Measurements from ENCODE around the gene TUBA4A. TPM values are rescaled to one million over a fixed set of nuclear protein-coding genes. Genes with fewer than 3 reads are reported as not detected.

TUBA4A gene
- total and polyA plus RNA-seq, 9 of the 15 experiments (the other 6 are each of a cell fraction or from before 2014, with no cell fraction given): 25.1 to 174 (median 42.4) TPM

DNA sequence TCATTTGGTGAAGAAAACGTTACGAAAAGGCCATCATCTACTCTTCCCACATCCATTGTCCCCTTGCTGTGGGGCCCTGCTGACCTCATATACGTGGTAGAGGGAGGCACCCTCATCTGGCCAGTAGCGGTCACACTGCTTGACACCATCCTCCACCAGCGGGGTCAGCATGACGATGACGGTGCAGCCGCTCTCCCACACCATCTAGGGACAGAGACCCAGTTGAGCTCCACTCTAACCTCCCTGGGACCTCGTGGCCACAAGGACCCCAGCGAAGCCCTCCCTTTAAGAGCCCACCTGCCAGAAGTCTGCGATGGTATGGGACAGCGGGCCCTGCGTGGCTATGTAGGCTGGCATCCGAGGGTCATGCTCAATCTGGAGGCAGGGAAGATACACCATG lies 42.4 kb upstream of the TUBA4A start (continued):
- TF ChIP-seq PPARD (CRISPR knock-in tag; IDR thresholded peaks at IDR 0.05) (no peak), ATF7 (IDR thresholded peaks at IDR 0.05) (peak; percentile 23; the same call in 1 of the 2 replicates), NFIC (IDR thresholded peaks at IDR 0.05) (no peak), BDP1 (IDR thresholded peaks at IDR 0.05; ENCODE audit: insufficient read depth, insufficient read length) (no peak)

DNA sequence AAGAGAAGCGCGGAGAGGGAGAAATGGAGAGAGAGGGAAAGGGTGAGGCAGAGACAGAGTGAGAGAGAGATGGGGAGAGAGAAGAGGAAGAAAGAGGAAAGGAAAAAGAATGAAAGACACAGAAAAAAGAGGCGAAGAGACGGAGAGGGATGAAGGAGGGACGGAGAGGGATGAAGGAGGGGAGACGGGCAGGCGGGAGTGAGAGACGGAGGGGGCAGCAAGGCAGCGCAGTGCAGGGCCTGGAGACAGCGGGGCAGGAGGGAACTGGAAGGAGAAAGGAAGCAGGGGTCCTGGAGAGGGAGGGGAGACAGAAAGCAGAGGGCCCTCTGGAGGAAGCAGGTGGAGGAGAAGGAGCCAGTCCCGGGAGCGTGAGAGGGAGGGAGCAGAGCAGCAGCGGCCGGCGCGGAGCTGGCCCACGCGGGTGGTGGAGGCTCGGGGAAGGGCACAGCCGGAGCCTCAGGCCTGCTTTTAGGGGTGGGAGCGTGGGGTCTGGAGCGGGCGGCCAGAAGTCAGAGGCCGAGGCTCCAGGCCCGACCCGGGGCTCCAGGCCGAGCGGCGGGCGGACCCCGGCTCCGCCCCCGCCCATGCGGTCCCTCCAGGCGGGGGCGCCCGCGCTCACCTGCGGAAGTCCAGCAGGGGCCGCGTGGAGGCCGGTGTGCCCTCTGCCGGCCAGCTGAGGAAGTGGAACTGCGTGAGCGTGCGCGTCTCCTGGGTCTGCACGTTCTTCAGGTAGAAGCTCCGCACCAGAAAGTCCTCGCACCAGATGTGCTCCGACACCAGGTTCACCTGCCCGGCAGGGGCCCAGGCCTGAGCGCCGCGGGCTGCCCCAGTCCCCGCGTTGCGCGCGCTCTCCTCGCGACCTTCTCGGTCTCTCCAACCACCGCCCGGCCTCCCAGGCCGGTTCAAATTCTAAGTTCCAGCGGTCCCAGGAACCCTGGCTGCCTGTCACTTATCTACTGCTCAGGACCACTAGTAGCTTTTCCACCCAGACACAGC lies 40.9 kb upstream of the TUBA4A start:
- Histone ChIP-seq H3K9me1 (ENCODE audit: control insufficient read depth, insufficient read depth, low read length) (no peaks in the 10 kb centered on the region), H3K4me1 (replicated peaks in 1 of 2; ENCODE audit: control insufficient read depth in 2 of 2, insufficient read depth in 2 of 2, low read length in 2 of 2) (peaks cover 22 to 57% of the 10 kb centered on the region in 2 experiments; a peak in 4 of 5 replicates), H3K27me3 (ENCODE audit: control insufficient read depth in 2 of 2, insufficient read depth in 2 of 2, low read length in 2 of 2) (peaks cover 0 to 4% of the 10 kb centered on the region in 2 experiments; a peak in 2 of 5 replicates), H3K27ac (ENCODE audit: extremely low read depth, low read depth, low read length) (peak overlapping the region; percentile 76), H3K36me3 (ENCODE audit: control insufficient read depth, insufficient read depth, low read length) (no peaks in the 10 kb centered on the region), H4K20me1 (replicated peaks; ENCODE audit: control insufficient read depth, insufficient read depth, low read length) (no peaks in the 10 kb centered on the region), H2AFZ (ENCODE audit: low read depth, low read length) (peak overlapping the region; percentile 94), H3K79me2 (ENCODE audit: control insufficient read depth, insufficient read depth, low read length) (no peaks in the 10 kb centered on the region), H3K4me3 (peak overlapping the region; percentile 36), H3K4me2 (ENCODE audit: insufficient read depth, low read length) (peak overlapping the region; percentile 76), H3K9ac (ENCODE audit: insufficient read depth in 1 of 2, low read depth in 2 of 2, low read length in 2 of 2) (peak overlapping the region; percentile 74 to 91), H3K9me3 (replicated peaks; ENCODE audit: control insufficient read depth, insufficient read depth, low read depth, low read length) (no peaks in the 10 kb centered on the region)
- ChIA-PET POLR2A (interaction anchor here (0.5 to 1.5 kb wide), 12 partner anchors 9 to 223 kb away, joined by 3 to 6 read pairs (median 4); partner anchors contain the start of genes CNPPD1, PTPRN, TUBA4B and ZFAND2B), CTCF (ENCODE audit: low intra/inter-chr PET ratio) (interaction anchor here (0.6 to 4.2 kb wide), 8 partner anchors 16 to 385 kb away, joined by 3 to 28 read pairs (median 5); partner anchors contain the start of genes DNAJB2, NHEJ1 and TUBA4A)
- DNase-seq (ENCODE audit: extremely low read depth in 1 of 4, low spot score in 3 of 4): peak; percentile 89 to 93 (median 92)
- WGBS (ENCODE audit: insufficient coverage, low coverage, missing lambda C conversion rate): 8% methylated on average over 23 of the region's 67 CpGs
- in situ Hi-C loops (cut with MboI) (loop anchor here (5.0 kb wide), 1 partner anchor 122 kb away; the partner anchor contains the start of gene SLC23A3), intact Hi-C loops (cut with micrococcal nuclease) (loop anchor here (1.0 to 5.0 kb wide), 3 partner anchors 15 to 67 kb away; partner anchors contain the start of genes ANKZF1, ATG9A and DNAJB2)
- FAIRE-seq: peak; percentile 35
- peak; percentile 89 for ATAC-seq
- BruUV-seq (replicated peaks): no TSS peak
- TF ChIP-seq ZNF696 (CRISPR knock-in tag; conservative IDR thresholded peaks at IDR 0.05): no peak
- TF ChIP-seq, protein P1, sequence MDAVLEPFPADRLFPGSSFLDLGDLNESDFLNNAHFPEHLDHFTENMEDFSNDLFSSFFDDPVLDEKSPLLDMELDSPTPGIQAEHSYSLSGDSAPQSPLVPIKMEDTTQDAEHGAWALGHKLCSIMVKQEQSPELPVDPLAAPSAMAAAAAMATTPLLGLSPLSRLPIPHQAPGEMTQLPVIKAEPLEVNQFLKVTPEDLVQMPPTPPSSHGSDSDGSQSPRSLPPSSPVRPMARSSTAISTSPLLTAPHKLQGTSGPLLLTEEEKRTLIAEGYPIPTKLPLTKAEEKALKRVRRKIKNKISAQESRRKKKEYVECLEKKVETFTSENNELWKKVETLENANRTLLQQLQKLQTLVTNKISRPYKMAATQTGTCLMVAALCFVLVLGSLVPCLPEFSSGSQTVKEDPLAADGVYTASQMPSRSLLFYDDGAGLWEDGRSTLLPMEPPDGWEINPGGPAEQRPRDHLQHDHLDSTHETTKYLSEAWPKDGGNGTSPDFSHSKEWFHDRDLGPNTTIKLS (IDR thresholded peaks at IDR 0.05; ENCODE audit: borderline replicate concordance, low read depth): no peak; the same call in 1 of the 2 replicates
- peak in 1 of 2 experiments; percentile 56; a peak in 2 of 4 replicates for TF ChIP-seq HDAC1 (IDR thresholded peaks at IDR 0.05)
- TF ChIP-seq, protein P2, sequence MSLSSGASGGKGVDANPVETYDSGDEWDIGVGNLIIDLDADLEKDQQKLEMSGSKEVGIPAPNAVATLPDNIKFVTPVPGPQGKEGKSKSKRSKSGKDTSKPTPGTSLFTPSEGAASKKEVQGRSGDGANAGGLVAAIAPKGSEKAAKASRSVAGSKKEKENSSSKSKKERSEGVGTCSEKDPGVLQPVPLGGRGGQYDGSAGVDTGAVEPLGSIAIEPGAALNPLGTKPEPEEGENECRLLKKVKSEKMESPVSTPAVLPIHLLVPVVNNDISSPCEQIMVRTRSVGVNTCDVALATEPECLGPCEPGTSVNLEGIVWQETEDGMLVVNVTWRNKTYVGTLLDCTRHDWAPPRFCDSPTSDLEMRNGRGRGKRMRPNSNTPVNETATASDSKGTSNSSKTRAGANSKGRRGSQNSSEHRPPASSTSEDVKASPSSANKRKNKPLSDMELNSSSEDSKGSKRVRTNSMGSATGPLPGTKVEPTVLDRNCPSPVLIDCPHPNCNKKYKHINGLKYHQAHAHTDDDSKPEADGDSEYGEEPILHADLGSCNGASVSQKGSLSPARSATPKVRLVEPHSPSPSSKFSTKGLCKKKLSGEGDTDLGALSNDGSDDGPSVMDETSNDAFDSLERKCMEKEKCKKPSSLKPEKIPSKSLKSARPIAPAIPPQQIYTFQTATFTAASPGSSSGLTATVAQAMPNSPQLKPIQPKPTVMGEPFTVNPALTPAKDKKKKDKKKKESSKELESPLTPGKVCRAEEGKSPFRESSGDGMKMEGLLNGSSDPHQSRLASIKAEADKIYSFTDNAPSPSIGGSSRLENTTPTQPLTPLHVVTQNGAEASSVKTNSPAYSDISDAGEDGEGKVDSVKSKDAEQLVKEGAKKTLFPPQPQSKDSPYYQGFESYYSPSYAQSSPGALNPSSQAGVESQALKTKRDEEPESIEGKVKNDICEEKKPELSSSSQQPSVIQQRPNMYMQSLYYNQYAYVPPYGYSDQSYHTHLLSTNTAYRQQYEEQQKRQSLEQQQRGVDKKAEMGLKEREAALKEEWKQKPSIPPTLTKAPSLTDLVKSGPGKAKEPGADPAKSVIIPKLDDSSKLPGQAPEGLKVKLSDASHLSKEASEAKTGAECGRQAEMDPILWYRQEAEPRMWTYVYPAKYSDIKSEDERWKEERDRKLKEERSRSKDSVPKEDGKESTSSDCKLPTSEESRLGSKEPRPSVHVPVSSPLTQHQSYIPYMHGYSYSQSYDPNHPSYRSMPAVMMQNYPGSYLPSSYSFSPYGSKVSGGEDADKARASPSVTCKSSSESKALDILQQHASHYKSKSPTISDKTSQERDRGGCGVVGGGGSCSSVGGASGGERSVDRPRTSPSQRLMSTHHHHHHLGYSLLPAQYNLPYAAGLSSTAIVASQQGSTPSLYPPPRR (CRISPR knock-in tag; IDR thresholded peaks at IDR 0.05; ENCODE audit: borderline replicate concordance): no peak
- no peak for TF ChIP-seq ZNF766 (CRISPR knock-in tag; conservative IDR thresholded peaks at IDR 0.05)
